Upper lobe of left lung (tissue), 4 donors: ENCODE measurements around the gene PITPNM3.

Experiments used
- POLR2A ChIP-seq, 4 donors: fragments of 450-650 bp; IDR thresholded peaks; one replicate each; pipeline ENCODE4 v1.5.1; 2016 to 2017; ENCODE audit warnings: antibody characterized with exemption in 4 of 4, mild to moderate bottlenecking in 2 of 4
- TF ChIP-seq, protein P1 (sequence below), 6 experiments: fragments of 450-650 bp in 4 of 6; fragments of 200-600 bp in 2 of 6; sonication (generic) in 2 of 6; IDR thresholded peaks; one replicate each; pipeline ENCODE4 v1.5.1; 2016 to 2019; ENCODE audit warnings: antibody characterized with exemption in 6 of 6

DNA sequence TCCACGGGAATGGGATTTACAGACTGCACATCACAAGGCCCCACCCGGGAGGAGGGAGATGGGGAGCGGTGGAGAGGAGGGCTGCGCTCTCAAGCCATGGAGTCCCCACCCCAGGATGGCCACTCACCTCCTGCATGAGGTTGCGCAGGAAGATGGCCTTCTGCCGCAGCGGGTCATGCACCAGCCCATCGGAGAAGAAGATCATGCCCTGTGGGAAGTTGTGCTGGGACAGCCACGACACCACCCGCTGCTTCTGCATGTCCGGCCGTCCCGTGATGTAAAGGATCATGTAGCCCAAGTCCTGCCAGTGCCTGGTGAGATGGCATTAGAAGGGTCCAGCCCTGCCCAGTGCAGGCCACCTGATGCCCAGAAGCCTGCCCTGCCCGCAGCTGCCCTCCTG lies 95.1 kb downstream of the PITPNM3 start:
- TF ChIP-seq, protein P1, sequence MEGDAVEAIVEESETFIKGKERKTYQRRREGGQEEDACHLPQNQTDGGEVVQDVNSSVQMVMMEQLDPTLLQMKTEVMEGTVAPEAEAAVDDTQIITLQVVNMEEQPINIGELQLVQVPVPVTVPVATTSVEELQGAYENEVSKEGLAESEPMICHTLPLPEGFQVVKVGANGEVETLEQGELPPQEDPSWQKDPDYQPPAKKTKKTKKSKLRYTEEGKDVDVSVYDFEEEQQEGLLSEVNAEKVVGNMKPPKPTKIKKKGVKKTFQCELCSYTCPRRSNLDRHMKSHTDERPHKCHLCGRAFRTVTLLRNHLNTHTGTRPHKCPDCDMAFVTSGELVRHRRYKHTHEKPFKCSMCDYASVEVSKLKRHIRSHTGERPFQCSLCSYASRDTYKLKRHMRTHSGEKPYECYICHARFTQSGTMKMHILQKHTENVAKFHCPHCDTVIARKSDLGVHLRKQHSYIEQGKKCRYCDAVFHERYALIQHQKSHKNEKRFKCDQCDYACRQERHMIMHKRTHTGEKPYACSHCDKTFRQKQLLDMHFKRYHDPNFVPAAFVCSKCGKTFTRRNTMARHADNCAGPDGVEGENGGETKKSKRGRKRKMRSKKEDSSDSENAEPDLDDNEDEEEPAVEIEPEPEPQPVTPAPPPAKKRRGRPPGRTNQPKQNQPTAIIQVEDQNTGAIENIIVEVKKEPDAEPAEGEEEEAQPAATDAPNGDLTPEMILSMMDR (IDR thresholded peaks at IDR 0.05): no peak
- no peak for TF ChIP-seq POLR2A (IDR thresholded peaks at IDR 0.05)
